ENCODE results near the gene LTO1. TPM values are rescaled to one million over a fixed set of nuclear protein-coding genes. Genes with fewer than 3 reads are reported as not detected.

The LTO1 gene
- total RNA-seq, 4 donors from 2014 or later: 28.3 to 131 (median 54.6) TPM

- TF ChIP-seq EP300 (IDR thresholded peaks at IDR 0.05; ENCODE audit: low read depth): no peak
- TF ChIP-seq POLR2A (IDR thresholded peaks at IDR 0.05): no peak
- peak in 2 of 5 experiments; percentile 19 to 37 for TF ChIP-seq CTCF (IDR thresholded peaks at IDR 0.05)
- TF ChIP-seq POLR2AphosphoS5 (IDR thresholded peaks at IDR 0.05): no peak
- Histone ChIP-seq H3K9me3 (no peaks in the 10 kb centered on the region), H3K4me3 (no peak overlapping the region), H3K27ac (peak overlapping the region in 3 of 4 donors; percentile 6 to 89 (median 41)), H3K4me1 (peaks cover 17 to 47% (median 42%) of the 10 kb centered on the region in 4 donors), H3K27me3 (peaks cover 29% of the 10 kb centered on the region), H3K36me3 (no peaks in the 10 kb centered on the region)
- in situ Hi-C loops (cut with MboI; ENCODE audit: low pct_ligation_motif_present in 1 of 4, low pct_unique_long_range_greater_than_20kb in 1 of 4, low sequenced_read_pairs in 3 of 4) (loop anchor here in 2 of 4 donors (5.0 to 25.0 kb wide), 3 partner anchors 207 to 540 kb away; partner anchors contain the start of gene MYEOV (in 1 of the 2)), intact Hi-C loops (cut with DNase I; ENCODE audit: low total_unique reads) (no loop called here)
- DNase-seq: peak; percentile 67
- 52% methylated on average over 18 of the region's 24 CpGs; no CpG with 5 or more reads in 1 of the 2 donors for WGBS, 2 donors (ENCODE audit: low coverage in 1 of 2)
These were observed 30.8 kb downstream of the LTO1 start for GRCh38 chr11:69644071-69644961.

GRCh38 chr11:69643646-69644045 lies 31.5 kb downstream of the LTO1 start:
- no peak for TF ChIP-seq EP300 (IDR thresholded peaks at IDR 0.05; ENCODE audit: low read depth)
- peak in 2 of 5 experiments; percentile 23 to 33 for TF ChIP-seq CTCF (IDR thresholded peaks at IDR 0.05)
- no peaks in the 10 kb centered on the region for H3K36me3 ChIP-seq
- in situ Hi-C loops (cut with MboI; ENCODE audit: low pct_ligation_motif_present in 1 of 4, low pct_unique_long_range_greater_than_20kb in 1 of 4, low sequenced_read_pairs in 3 of 4): loop anchor here in 2 of 4 donors (5.0 to 25.0 kb wide), 3 partner anchors 206 to 539 kb away; partner anchors contain the start of gene MYEOV (in 1 of the 2)
- H3K9me3 ChIP-seq: no peaks in the 10 kb centered on the region
- 59% methylated on average over 22 of the region's 27 CpGs; no CpG with 5 or more reads in 1 of the 2 donors for WGBS, 2 donors (ENCODE audit: low coverage in 1 of 2)
- H3K4me3 ChIP-seq: peak overlapping the region in 2 of 4 donors; percentile 76 to 79
- H3K4me1 ChIP-seq: peaks cover 17 to 54% (median 49%) of the 10 kb centered on the region in 4 donors
- no peak for DNase-seq
- H3K27me3 ChIP-seq: peaks cover 35% of the 10 kb centered on the region
- H3K27ac ChIP-seq: peak overlapping the region in 3 of 4 donors; percentile 22 to 89 (median 88)
- intact Hi-C loops (cut with DNase I; ENCODE audit: low total_unique reads): loop anchor here (1.0 kb wide), 1 partner anchor 542 kb away; no protein-coding TSS in a partner anchor

- Histone ChIP-seq H3K4me1 (peaks cover 21 to 60% (median 54%) of the 10 kb centered on the region in 4 donors), H3K36me3 (no peaks in the 10 kb centered on the region), H3K27me3 (peaks cover 41% of the 10 kb centered on the region), H3K9me3 (no peaks in the 10 kb centered on the region), H3K27ac (peak overlapping the region; percentile 82 to 89 (median 86)), H3K4me3 (peak overlapping the region; percentile 71 to 93 (median 78))
- in situ Hi-C loops (cut with MboI; ENCODE audit: low pct_ligation_motif_present in 1 of 4, low pct_unique_long_range_greater_than_20kb in 1 of 4, low sequenced_read_pairs in 3 of 4): loop anchor here in 2 of 4 donors (5.0 to 25.0 kb wide), 3 partner anchors 206 to 538 kb away; partner anchors contain the start of gene MYEOV (in 1 of the 2)
- TF ChIP-seq CTCF (IDR thresholded peaks at IDR 0.05) (peak; percentile 79 to 96 (median 90)), POLR2AphosphoS5 (IDR thresholded peaks at IDR 0.05) (peak; percentile 17 to 62 (median 58)), EP300 (IDR thresholded peaks at IDR 0.05; ENCODE audit: low read depth) (no peak), POLR2A (IDR thresholded peaks at IDR 0.05) (peak; percentile 19)
- intact Hi-C loops (cut with DNase I; ENCODE audit: low total_unique reads): loop anchor here (1.0 kb wide), 1 partner anchor 542 kb away; no protein-coding TSS in a partner anchor
- peak; percentile 86 for DNase-seq
- 1% methylated on average over 20 of the region's 81 CpGs; no CpG with 5 or more reads in 1 of the 2 donors for WGBS, 2 donors (ENCODE audit: low coverage in 1 of 2)
These were observed 32.1 kb downstream of the LTO1 start for GRCh38 chr11:69642913-69643632.

All from transverse colon (tissue), 4 donors.